HG03469 (cell line): ENCODE data around the gene PEDS1.
"Not testable (repeated sequence)": the region's sequence is repeated elsewhere in the genome, so short reads cannot be mapped to it uniquely, and the experiment has no call there.

ENCODE experiments used
- ATAC-seq: cut with Tn5 transposase; IDR thresholded peaks from one replicate; pipeline ENCODE4 v1.9.1; 2021; ENCODE audit warnings: mild to moderate bottlenecking, moderate library complexity, moderate number of reproducible peaks; ENCODE audit not compliant: unreplicated experiment

PEDS1 gene

DNA sequence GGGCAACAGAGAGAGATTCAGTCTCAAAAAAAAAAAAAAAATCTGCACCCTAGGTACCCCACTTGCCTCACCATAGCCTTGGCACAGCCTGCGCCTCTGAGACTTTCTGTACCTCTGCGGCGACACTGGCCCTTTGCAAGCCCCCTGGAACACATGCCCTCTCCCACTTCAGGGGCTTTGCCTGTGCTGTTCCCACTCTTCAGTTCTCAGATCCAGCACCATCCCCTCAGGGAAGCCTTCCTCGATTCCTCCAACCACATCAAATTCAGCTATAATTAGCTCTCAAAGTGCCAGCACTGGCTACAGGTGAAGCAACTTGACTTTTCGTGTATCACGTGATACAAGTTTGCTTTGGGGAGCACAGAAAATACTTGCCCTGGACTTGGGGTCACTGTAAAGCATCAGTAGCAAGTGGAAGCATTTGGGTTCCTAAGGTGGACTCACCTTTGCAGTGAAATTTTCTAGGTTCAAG lies 38.4 kb downstream of the PEDS1 start:
- no peak for ATAC-seq

DNA sequence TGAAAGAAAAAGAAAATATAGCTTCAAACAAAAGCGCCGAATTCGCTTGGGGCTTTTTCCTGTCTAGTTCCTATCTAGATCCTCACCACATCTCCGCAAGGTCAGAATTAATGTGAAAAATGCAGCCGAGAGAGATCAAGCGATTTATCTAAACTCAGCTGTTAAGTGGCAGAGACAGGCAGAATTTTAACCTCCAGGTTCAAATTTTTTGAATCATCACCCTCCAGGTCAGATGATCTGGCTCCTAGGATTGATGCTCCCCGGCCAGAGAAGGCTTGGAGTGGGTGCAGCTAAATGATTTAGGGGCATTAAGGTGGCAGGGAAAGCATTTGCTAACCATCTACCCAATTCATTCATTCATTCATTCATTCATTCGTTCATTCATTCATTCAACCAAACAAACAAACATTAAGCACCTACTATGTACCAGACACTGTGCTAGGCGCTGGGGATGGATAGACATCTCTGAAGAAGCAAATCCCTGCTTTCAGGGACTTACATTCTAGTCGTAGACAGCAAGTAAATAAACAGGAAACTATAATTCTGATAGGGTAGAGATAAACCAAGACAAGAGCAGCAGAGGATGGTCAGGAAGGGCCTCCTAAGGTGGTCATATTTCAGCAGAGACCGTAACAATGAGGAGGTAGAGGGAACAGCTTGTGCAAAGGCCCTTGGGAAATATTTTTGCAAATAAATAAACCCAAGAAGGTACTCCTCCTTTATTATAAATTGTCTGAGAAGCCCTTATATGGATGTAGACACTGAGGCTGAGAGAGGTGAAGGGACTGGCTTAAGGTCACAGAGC lies 39.9 kb downstream of the PEDS1 start:
- ATAC-seq: no peak

DNA sequence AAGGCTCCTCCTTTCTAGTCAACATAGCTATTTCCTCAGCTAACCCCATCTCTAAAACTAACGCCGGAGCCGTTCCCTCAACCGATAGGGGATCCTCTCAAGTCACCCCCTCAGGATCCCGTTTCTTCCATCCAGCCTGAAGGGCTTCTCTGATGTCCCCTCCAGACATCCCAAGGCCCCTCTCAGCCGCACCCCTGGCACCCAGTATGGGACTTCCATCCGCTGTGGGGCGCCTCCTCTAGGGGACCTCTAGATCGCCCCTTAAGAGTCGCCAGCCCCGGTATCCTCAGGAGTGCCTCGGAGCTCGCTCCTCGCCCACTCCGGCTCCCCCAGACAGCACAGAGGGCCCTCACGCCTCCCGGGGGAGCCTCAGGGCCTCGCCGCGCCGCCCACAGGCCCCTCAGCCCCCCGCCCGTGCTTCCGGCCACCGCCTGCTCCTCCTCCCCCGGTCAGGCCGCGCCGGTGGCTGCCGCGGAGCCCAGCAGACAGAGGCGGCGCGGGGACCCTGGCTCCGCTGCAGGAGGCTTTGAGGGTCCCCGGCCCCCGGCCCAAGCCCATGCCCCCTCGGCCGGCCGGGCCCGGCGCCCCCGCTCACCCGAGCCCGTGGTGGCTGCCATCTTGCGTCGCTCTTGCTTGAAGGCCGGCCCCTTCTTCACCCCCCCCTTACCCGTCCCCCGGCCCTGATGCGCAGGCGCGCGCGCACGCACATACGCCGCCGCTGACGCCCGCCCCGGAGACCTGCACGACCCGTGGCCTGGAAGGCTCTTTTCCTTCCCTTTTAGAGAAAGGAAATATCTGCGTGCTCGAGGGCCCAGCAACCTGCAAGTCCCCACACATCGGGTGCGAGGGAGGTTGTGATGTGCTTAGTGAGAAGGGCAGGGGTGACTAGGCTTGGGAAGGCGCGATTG lies 40.8 kb downstream of the PEDS1 start, which contains the start of gene UBE2V1:
TSS of gene UBE2V1 (minus strand) at position 639 of the 908 bp plus-strand sequence. CDS start at position 617, 22 bp downstream.
- ATAC-seq: peak; percentile 21

DNA sequence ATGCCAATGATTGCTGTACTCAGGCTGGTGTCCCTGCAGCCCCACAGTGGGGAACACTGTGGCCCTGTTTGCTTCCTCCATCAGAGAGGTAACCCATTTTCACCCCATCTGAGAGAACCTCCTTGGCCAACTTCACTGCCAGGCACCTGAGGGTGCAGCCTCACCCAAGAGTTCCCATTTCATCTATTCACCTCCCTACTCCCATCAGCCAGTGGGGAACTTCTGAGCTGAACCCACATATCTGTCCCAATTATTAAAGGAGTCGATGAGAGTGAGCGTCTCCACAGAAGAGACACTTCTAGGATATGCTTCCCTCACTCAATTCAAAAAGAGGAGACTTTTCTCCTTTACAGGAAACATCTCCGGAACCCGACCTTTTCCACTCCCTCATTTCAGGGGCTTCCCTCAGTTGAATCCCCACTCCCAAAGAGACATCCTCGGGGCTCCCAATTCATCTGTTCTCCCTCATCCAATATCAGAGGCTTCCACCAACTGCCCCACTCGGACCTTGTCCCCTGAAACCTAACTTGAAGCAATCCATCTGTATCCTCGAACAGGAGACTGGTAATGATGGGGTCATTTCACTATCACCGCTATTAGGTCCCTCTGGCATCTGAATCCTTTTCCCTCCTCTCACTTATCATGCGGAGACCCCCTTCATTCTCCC lies 41.6 kb downstream of the PEDS1 start:
- ATAC-seq: no peak

DNA sequence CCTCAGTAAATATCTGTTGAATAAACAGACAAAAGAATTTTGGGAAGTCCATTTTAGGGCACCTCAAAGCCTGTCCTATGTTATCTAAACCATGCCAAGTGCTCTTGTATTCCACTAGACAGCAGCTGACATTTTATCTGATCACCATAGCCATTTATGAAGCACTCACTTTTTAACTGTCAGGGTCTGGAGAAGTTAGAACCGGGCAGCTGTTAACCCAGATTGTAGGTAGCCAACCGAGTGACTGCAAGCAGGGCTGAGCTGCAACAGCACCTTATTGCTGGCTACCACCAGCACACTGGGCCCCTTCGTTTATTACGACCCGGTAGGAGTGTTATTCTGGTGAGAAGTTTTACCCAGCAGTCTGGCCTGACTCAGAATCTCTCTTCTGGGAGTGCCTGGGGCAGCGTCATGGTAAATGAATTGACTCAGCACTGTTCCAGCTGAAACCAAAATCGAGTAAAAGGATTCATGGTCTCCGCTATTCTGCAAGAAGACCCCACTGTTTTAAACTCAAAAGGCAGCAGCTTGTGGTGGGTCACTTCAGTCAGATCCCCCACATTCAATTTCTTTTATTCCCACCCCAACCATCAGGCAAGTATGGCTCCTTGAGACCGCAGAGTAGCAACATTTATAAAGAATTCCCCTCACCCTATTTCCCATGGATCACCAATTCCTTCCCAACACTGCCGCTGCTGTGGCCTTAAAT lies 42.2 kb downstream of the PEDS1 start:
- ATAC-seq: no peak

DNA sequence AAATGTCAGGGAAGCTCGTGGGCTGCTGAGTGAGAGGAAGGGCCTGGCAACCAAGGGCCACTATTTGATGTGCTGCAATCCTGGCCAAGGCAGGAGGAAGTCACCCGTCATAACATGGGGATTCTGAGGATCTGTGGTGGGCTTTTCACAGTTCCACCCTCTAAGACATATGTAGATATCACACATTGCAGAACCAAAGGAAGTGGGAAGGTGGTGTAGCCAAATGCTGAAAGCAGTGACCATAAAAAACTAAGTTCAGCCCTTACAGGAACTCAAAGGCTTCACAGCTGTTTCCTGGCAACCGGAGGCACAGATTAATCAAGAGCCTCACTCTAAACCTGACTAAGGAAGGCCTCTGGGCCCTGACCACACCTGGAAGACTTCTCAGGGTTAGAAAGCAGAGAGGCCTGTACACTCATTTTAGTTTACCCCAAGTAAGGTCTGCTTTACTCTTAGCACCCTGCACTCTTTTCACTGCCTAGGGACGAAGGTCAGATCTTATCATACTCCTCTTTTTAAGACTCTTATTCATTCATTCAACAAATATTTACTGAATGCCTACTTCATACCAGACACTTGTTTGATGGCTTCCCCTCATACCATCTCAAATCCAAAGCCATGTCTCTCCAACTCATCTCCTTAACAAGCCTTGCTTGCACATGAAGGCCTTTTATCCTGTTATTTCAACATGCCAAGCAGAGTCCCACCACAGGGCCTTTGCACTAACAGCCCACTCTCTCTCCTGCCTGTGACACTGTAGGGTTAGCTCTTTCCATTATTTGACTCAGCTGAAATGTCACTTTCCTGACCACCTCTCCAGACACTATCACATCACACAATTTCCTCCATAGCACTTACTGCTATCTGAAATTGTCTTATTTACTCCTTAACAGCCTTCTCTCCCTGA lies 43.1 kb downstream of the PEDS1 start:
- no peak for ATAC-seq

DNA sequence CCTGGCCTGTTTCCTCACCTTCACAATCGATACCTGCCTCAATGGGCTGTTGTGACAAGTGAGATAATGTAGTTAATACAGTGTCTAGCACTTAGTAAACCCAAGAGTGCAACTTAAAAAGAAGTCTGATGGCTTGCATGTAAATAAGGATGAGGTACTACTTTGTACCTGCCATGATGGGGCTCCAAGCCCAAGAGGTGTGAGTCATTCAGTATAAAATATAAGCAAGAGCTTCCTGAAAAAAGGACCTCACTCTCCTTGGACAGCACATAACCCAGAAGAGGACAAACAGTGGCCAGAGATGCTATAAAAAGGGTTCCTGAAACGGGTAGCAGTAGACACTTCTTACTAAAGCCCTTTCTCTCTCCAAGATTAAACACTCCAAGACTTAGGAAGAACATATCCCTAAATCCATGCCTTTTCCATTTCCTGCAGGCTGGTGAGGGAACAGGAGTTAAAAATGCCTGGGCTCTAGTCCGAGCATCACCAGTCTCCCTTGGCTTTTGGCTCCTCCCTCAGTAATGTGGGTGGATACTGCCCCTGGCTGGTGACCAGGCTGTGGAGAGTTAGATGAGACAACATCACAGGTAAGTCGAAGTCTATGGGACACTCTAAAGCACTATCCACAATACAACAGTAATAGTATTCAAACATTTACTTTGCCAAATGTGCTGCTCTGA lies 44.8 kb downstream of the PEDS1 start:
- ATAC-seq: no peak

DNA sequence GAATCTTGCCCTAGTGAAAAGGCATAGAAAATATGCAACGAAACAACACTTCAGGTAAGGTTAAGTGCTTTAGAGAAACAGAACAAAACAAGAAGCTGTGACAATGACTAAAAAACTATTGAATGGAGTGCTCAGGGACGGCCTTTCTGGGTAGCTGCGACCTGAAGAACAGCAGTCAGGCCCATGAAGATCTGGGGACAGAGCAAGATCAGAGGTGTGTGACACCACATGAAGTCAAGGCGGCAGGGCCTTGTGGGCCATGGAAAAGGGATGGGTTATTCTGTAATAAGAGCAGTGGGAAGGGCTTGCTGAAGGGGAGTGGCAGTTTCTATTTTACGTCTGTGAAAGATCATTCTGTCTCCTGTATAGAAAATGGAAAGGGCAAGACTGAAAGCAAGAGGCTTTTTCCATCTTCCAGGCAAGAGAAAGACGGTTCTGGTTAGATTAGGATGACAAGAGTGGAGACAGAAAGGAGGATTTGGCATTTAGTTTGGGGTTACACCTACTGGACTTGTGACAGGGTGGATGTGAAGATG lies 45.7 kb downstream of the PEDS1 start:
- ATAC-seq: no peak

DNA sequence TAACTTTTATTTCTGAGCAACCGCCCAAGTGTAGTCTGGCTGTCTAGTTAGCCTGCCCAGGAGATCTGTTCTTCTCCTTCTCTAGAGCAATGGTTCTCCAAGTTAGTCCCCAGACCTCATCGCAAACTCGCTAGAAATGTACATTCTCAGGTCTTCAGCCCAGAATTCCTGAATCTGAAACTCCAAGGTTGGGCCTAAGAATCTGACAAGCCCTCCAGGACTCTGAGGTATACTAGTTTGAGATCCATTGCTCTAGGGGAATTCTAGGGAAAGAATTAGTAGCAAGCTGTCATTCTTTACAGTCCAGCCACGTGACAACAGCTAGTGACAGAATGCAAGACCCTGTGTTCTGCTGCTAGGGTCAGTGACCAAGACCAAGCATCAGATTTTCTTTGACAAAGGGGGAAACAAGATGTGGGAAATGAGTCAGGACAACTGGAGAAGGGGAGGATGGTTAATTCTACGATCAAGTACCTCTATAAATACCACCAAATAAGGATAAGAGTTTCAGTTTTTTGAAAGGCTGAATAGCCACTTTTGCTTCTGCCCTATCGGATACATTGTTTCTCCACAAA lies 46.4 kb downstream of the PEDS1 start:
- ATAC-seq: no peak

DNA sequence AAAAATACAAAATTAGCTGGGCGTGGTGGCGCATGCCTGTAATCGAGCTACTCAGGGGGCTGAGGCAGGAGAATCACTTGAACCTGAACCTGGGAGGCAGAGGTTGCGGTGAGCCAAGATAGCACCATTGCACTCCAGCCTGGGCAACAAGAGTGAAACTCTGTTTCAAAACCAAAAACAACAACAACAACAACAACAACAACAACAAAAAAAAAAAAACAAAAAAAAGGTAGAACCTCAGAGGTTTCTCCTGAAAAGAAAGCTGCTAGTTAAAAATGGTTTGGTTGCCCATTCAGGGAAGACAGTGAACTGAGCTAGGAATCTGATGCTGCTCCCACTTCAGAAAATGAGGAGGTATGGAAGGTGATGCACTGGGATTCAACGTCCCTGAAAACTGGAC lies 46.9 kb downstream of the PEDS1 start:
- ATAC-seq: not testable (repeated sequence)
